Nucleus accumbens (tissue), 56 donors: ENCODE measurements around the gene FHDC1.
A peak's percentile ranks its signal among the peaks of the same experiment; 100 is the strongest.

Source experiments
- DNase-seq, 56 donors: peaks; one replicate each; lab custom pipeline; 2025; lab: John Stamatoyannopoulos, UW

The FHDC1 gene

GRCh38 chr4:152936446-152937335 is 568 bp downstream of the FHDC1 start:
- DNase-seq = peak in 10 of 56 donors; percentile 3 to 47 (median 27)

- DNase-seq = peak in 15 of 56 donors; percentile 6 to 54 (median 28)
Measured at GRCh38 chr4:152937336-152938236, 1.5 kb downstream of the FHDC1 start.

DNA sequence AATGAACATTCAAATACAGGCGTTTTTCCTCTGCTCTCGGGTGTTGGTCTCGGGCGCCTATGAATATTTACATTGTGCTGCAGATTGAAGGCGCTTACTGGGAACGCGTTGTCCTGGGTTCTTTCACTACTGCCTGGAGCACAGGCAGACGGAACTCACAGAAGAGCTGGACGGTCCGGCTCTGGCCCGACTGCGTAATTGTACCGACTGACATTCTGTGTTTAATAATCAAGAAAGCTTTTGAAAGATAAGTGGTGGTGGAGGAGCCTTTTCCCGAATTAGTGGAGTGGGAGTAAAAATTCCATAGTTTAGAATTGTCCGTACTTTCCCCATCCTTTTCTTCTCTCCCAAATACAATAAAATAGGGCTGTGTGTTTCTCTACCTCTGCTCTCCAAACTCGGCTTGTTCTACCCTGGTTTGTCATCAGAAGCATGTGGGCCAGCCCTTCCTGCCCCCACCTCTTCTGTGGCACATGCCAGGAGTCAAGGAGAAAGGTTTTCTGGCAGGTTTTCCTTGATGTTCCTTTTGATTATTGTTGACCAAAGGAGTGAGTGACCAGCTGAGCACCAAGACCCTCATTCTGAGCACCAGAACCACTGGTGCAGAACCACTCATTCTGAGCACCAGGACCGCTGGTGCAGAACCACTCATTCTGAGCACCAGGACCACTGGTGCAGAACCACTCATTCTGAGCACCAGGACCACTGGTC is 2.3 kb downstream of the FHDC1 start:
- peak in 1 of 56 donors; percentile 31 for DNase-seq

DNA sequence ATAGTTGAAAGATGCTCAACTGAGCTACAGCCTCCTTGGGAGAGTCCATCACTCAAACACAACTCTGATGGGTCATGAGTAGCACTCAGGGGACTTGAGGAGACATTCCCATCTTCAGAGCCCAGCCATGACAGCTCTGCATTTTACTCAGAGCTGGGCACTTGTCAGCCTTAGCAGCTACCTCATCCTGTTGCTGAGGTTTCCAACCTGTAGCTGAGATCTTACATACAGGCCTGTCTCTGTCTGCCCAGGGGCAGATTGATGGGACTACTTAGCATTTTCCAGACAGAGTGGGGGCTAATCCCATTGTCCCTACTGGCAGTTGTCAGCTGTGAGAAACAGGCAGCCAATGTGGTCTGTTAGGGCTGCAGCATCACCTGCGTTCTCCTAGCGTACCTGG is 3.5 kb downstream of the FHDC1 start:
- no peak for DNase-seq

DNA sequence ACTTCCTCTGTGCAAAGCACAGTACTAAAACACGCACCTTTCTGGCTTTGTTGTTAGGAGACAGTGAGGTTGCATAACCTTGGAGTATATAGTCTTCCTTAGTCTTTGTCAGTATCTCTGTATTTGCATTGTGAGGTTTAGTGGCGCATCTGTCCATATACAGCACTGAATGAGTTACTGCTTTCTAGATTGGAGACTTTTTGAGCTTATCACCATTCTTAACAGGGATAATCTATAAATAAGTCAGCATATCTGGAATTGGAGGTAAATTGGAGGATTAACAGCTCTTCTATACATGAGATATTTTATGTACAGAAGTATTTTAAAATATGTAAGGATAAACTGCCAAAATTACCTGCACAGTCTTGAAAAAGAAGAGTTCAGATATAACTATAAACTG is 4.3 kb downstream of the FHDC1 start:
- DNase-seq = no peak

DNA sequence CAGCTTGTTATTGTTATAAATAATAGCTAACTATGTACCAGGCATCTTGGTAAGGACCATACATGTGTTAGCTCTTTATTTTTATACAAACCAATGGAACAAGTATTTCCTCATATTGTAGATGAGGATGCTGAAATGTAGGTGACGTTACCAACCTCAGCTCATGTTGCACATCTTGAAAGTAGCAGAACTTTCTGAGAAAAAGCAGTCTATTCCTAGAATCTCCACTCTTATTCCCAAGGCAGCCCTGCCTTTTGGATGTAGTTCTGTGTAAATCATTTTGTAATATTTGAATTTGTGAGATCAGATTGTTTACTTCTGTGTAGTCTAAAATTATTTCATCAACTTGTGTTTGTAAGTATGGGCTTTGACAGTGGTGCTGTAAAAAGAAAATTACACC is 5.3 kb downstream of the FHDC1 start:
- DNase-seq = no peak

GRCh38 chr4:152942346-152942745 is 6.2 kb downstream of the FHDC1 start:
- DNase-seq = no peak

GRCh38 chr4:152943672-152944071 is 7.5 kb downstream of the FHDC1 start:
- no peak for DNase-seq

DNA sequence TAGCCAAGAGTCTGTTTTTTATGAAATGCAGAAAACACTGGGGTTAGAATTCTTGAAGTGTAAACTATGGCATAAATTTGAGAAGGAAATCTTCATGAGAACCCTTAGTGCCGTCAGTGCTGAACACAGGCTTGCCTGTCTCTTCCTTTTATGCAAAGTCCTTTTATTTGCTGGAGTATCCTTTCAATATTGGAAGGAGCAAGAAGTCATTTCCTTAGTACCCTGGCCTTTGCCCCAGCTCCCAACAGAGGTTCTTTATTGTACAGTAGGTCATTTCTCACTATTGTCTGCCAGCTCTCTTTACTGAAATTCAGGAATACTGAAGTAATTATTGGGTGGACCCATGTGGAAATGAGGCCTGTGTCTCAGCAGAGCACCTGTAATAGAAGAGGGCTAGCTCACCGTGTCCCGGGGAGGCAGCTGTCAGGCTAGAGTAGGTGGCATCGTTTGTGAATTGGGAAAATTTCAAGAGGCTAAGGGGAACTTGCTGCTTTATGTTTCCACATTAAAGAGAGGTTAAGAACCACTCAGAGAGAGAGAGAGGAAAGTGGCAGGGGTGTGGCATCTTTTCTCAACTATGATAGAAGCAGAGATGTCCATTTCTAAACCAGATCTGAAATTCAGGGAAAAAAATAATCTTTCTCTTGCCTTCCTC is 8.7 kb downstream of the FHDC1 start:
- no peak for DNase-seq

DNA sequence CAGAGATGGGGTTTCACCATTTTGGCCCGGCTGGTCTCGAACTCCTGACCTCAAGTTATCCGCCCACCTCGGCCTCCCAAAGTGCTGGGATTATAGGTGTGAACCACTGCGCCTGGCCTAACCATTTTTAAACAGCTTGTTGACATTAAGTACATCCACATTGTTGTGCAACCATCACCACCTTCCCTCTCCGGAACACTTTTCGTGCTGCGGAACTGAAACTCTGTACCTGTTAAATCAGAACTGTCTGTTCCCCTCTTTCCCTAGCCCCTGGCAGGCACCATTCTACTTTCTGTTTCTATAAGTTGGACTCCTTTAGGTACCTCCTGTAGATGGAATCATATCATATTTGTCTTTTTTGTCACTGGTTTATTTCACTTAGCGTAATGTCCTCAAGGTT is 9.5 kb downstream of the FHDC1 start:
- no peak for DNase-seq

GRCh38 chr4:152946446-152946845 is 10.3 kb downstream of the FHDC1 start:
- no peak for DNase-seq

DNA sequence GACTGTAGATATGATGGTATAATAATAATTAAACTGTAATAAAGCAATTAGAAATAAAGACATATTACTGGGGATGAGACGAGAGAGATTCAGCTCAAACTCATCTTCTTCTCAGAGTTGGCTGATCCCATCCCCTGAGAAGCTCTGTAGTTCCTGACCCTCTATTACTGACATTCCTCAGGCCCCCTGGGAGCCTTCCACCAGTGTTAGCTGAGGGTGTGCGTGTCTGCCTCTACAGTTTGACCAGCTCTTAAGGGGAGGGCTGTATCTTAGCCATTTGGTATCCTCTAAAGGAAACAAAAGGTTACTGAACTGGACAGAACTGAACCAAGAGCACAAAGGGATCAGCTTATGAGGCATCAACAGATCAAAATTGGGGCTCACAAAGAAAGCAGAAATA is 11.2 kb downstream of the FHDC1 start:
- DNase-seq = no peak

DNA sequence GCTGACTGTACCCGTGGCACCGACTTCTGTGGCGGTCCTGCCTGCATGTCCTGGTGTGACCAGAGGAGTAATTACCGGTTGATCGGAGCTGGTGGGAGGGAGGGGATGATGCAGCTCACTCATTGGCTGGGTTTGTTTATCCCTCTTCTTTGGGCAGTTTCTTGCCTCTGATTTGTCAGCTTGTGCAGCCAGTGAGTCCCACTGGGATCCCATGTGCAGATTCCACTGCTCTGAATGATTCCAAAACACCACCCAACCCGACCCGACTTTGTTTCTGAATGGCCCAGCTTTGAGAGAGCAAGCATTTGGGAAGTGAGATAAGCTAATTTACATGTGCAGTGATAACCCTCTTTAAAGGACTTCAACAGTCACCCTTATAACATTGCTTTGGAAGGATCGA is 13.8 kb downstream of the FHDC1 start:
- no peak for DNase-seq

- peak in 1 of 56 donors; percentile 5 for DNase-seq
Measured at GRCh38 chr4:152950402-152951274, 14.5 kb downstream of the FHDC1 start.

DNA sequence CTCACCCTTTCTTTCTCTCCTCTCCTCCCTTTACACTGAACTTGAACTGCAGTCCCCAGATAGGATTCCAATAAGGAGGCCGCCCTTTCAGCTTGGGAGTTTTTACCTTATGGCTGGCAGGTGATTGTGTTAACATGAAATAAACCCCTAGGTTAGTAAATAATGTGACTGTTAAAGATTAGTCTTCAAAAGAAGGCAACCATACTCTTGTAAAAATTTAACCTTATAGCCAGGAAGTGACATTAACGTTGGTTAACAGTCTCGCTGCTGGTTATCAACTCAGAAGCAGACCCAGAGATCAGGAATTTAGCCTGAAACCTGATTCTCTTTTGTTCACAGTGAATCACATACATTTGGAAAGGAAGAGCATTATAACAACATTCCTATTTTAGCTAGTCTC is 15.2 kb downstream of the FHDC1 start:
- DNase-seq = no peak

DNA sequence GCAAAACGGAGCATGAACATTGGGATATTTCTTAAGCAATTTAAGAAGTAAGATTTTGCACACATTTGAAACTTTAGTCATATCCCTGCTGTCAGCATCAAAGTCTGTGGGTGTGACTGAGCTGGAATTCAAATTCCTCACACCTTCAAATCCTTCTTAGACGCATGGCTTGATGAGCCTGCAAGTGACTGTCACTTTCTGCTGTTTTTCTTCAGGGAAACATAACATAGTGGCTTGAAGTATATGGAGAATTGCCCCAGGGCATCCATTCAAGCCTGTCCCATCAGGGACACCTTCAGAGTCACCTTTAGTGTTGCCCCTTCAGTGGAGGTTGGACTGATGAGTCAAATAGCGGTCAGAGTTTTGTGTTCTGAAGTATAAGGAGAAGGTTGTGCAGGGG is 17.4 kb downstream of the FHDC1 start:
- peak in 5 of 56 donors; percentile 6 to 42 (median 35) for DNase-seq

DNA sequence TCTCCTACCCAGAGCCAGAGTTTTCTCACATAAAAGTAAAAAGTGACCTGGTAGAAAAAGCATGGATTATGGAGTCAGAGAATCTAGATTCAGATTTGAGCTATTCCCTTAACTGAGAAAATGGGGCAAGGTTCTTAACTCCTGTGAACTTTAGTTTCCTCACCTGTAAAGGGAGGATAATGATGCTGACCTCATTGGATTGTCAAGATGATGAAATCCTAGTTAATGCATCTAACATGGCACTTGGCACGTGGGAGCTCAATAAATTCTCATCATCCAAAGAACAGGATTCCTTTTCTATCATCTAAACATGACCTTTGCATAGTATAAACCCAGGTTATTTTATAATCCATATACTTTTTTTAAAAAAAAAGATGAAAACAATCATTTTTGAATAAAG is 18.6 kb downstream of the FHDC1 start:
- DNase-seq = no peak

- peak in 3 of 56 donors; percentile 9 to 52 (median 27) for DNase-seq
Measured at GRCh38 chr4:152956147-152956546, 20.0 kb downstream of the FHDC1 start.
